Measurements from ENCODE around the gene UTS2R. TPM values are rescaled to one million over a fixed set of nuclear protein-coding genes. Genes with fewer than 3 reads are reported as not detected.
A peak's percentile ranks its signal among the peaks of the same experiment; 100 is the strongest.
"Not testable (repeated sequence)": the region's sequence is repeated elsewhere in the genome, so short reads cannot be mapped to it uniquely, and the experiment has no call there.

Gene UTS2R
- total and polyA plus RNA-seq, 7 donors: 0.10 to 3.8 (median 0.70) TPM; not detected in 3

- no peak for TF ChIP-seq CTCF (IDR thresholded peaks at IDR 0.05)
- ATAC-seq: peak; percentile 16 to 50 (median 32)
- intact Hi-C loops (cut with DNase I): no loop called here
- peaks cover 0 to 73% (median 24%) of the 10 kb centered on the region in 3 donors for H3K27me3 ChIP-seq (ENCODE audit: insufficient read depth in 3 of 3, low read length in 2 of 3)
- H3K4me3 ChIP-seq: peak overlapping the region; percentile 62
- 28 to 48% (median 29%) methylated on average over 29 to 41 of the region's 41 CpGs for WGBS, 3 donors
- no peaks in the 10 kb centered on the region for H3K36me3 ChIP-seq (ENCODE audit: insufficient read depth in 1 of 2, low read depth in 1 of 2)
- H3K9me3 ChIP-seq: no peaks in the 10 kb centered on the region
- DNase-seq: peak in 1 of 2 donors; percentile 48
- no peak overlapping the region for H3K27ac ChIP-seq
- peaks cover 12% of the 10 kb centered on the region for H3K4me1 ChIP-seq
Observed at GRCh38 chr17:82372249-82373071, 895 bp downstream of the UTS2R start.

- H3K4me3 ChIP-seq; H3K36me3 ChIP-seq (ENCODE audit: insufficient read depth in 1 of 2, low read depth in 1 of 2); ATAC-seq; H3K9me3 ChIP-seq; intact Hi-C loops (cut with DNase I); DNase-seq; H3K27ac ChIP-seq: not testable (repeated sequence)
- Histone ChIP-seq H3K4me1 (peaks cover 12% of the 10 kb centered on the region), H3K27me3 (ENCODE audit: insufficient read depth in 3 of 3, low read length in 2 of 3) (peaks cover 0 to 75% (median 24%) of the 10 kb centered on the region in 3 donors)
- WGBS, 3 donors: 78 to 87% (median 85%) methylated on average over 10 of the region's 10 CpGs
Observed at GRCh38 chr17:82373072-82373452, 1.5 kb downstream of the UTS2R start.

GRCh38 chr17:82373731-82374625, 2.4 kb downstream of the UTS2R start:
- H3K27me3 ChIP-seq (ENCODE audit: insufficient read depth in 3 of 3, low read length in 2 of 3): peaks cover 0 to 79% (median 31%) of the 10 kb centered on the region in 3 donors
- no peak overlapping the region for H3K4me3 ChIP-seq
- H3K4me1 ChIP-seq: peaks cover 12% of the 10 kb centered on the region
- DNase-seq (peak in 1 of 2 donors; percentile 48), ATAC-seq (no peak)
- no peak for TF ChIP-seq CTCF (IDR thresholded peaks at IDR 0.05)
- H3K27ac ChIP-seq: no peak overlapping the region
- 88 to 95% (median 90%) methylated on average over 37 of the region's 37 CpGs for WGBS, 3 donors
- no peaks in the 10 kb centered on the region for H3K36me3 ChIP-seq (ENCODE audit: insufficient read depth in 1 of 2, low read depth in 1 of 2)
- intact Hi-C loops (cut with DNase I): no loop called here
- H3K9me3 ChIP-seq: no peaks in the 10 kb centered on the region

GRCh38 chr17:82374626-82375331, 3.2 kb downstream of the UTS2R start:
- Histone ChIP-seq H3K27me3 (ENCODE audit: insufficient read depth in 3 of 3, low read length in 2 of 3) (peaks cover 0 to 78% (median 31%) of the 10 kb centered on the region in 3 donors), H3K36me3 (ENCODE audit: insufficient read depth in 1 of 2, low read depth in 1 of 2) (no peaks in the 10 kb centered on the region), H3K4me1 (peaks cover 12% of the 10 kb centered on the region), H3K9me3 (no peaks in the 10 kb centered on the region), H3K4me3 (no peak overlapping the region), H3K27ac (no peak overlapping the region)
- DNase-seq: peak in 1 of 2 donors; percentile 37
- intact Hi-C loops (cut with DNase I): no loop called here
- ATAC-seq: no peak
- TF ChIP-seq CTCF (IDR thresholded peaks at IDR 0.05): no peak
- WGBS, 3 donors: 65 to 76% (median 66%) methylated on average over 62 to 79 of the region's 79 CpGs
